Keratinocyte (primary cell): ENCODE data around the gene FDX1.

Experiments used
- CTCF ChIP-seq, 3 experiments: IDR thresholded peaks in 1 of 3; conservative IDR thresholded peaks in 1 of 3; optimal IDR thresholded peaks in 1 of 3; 2 replicates in 2 of 3; 3 replicates in 1 of 3; pipeline versions ENCODE3 to v1.5.1; 2011; ENCODE audit warnings: low read length in 3 of 3, mild to moderate bottlenecking in 3 of 3, moderate library complexity in 2 of 3, control low read depth in 1 of 3, inconsistent platforms in 1 of 3; ENCODE audit not compliant: insufficient read depth in 2 of 3; ENCODE audit errors: extremely low read depth in 1 of 3
- EZH2 ChIP-seq: IDR thresholded peaks from one replicate; pipeline ENCODE4 v1.6.1; 2012; ENCODE audit warnings: inconsistent platforms, mild to moderate bottlenecking, low read length, moderate library complexity

GRCh38 chr11:110434952-110435779 lies 5.4 kb downstream of the FDX1 start:
- TF ChIP-seq CTCF (optimal IDR thresholded peaks at IDR 0.05 in 1 of 3, IDR thresholded peaks at IDR 0.05 in 1 of 3, conservative IDR thresholded peaks at IDR 0.05 in 1 of 3; ENCODE audit: extremely low read depth in 1 of 3, insufficient read depth in 2 of 3, low read length in 3 of 3) (peak; percentile 45 to 62 (median 58)), EZH2 (no peak)
